HepG2 (cell line): ENCODE results near the gene TDRD9. TPM values are rescaled to one million over a fixed set of nuclear protein-coding genes. Genes with fewer than 3 reads are reported as not detected.

Experiments
- DR1 ChIP-seq: sonication (generic); formaldehyde crosslinking; IDR thresholded peaks from 2 replicates; pipeline ENCODE4 v1.8.0; 2021; ENCODE audit warnings: mild to moderate bottlenecking, missing genetic modification reagents, inconsistent platforms
- E2F2 ChIP-seq: sonication (generic); formaldehyde crosslinking; IDR thresholded peaks from 2 replicates; pipeline ENCODE4 v1.4.0; 2020; ENCODE audit warnings: missing genetic modification reagents, borderline replicate concordance
- HIVEP1 ChIP-seq: sonication (generic); formaldehyde crosslinking; IDR thresholded peaks from 2 replicates; pipeline ENCODE4 v1.4.0; 2020; ENCODE audit warnings: mild to moderate bottlenecking, missing genetic modification reagents
- HOXA7 ChIP-seq: sonication (generic); formaldehyde crosslinking; IDR thresholded peaks from 2 replicates; pipeline ENCODE4 v1.8.1; 2022; ENCODE audit warnings: mild to moderate bottlenecking, missing genetic modification reagents, moderate library complexity
- KDM3A ChIP-seq: IDR thresholded peaks from 2 replicates; pipeline ENCODE4 v1.6.1; 2018; ENCODE audit warnings: low read depth, missing compliant biosample characterization
- KIAA2018 ChIP-seq: sonication (generic); formaldehyde crosslinking; IDR thresholded peaks from 2 replicates; pipeline ENCODE4 v1.5.0; 2020; ENCODE audit warnings: mild to moderate bottlenecking, missing genetic modification reagents, borderline replicate concordance
- MYPOP ChIP-seq: sonication (generic); formaldehyde crosslinking; IDR thresholded peaks from 2 replicates; pipeline ENCODE4 v1.8.1; 2023; ENCODE audit warnings: mild to moderate bottlenecking, moderate library complexity, missing genetic modification reagents
- NR2C2 ChIP-seq: sonication (generic); formaldehyde crosslinking; IDR thresholded peaks from 2 replicates; pipeline ENCODE4 v1.4.0; 2020; ENCODE audit warnings: missing genetic modification reagents, mild to moderate bottlenecking, moderate library complexity, borderline replicate concordance
- POLR2AphosphoS2 ChIP-seq: IDR thresholded peaks from 2 replicates; pipeline ENCODE4 v1.6.1; 2011; ENCODE audit warnings: low read depth, low read length, improper control_type of control experiment
- SATB2 ChIP-seq: sonication (generic); formaldehyde crosslinking; IDR thresholded peaks from 2 replicates; pipeline ENCODE4 v1.5.0; 2020; ENCODE audit warnings: missing genetic modification reagents
- SNRNP70 ChIP-seq: fragments of 200-400 bp; formaldehyde crosslinking; IDR thresholded peaks from 2 replicates; pipeline ENCODE4 v1.6.1; 2017; ENCODE audit warnings: mild to moderate bottlenecking, low read depth, low read length, moderate library complexity
- ZBTB4 ChIP-seq: sonication (generic); formaldehyde crosslinking; IDR thresholded peaks from 2 replicates; pipeline ENCODE4 v1.4.0; 2020; ENCODE audit warnings: missing genetic modification reagents, mild to moderate bottlenecking, borderline replicate concordance
- ZFP37 ChIP-seq: sonication (generic); formaldehyde crosslinking; IDR thresholded peaks from 2 replicates; pipeline ENCODE4 v1.4.0; 2020; ENCODE audit warnings: missing genetic modification reagents, borderline replicate concordance
- ZNF768 ChIP-seq: sonication (generic); formaldehyde crosslinking; IDR thresholded peaks from 2 replicates; pipeline ENCODE4 v1.4.0; 2020; ENCODE audit warnings: missing genetic modification reagents
- polyA plus RNA-seq, 8 experiments: library from polyadenylated mRNA; depleted of rRNA in 3 of 8; stranded (reverse) in 7 of 8; unstranded in 1 of 8; fragments of >200 nt; fragmentation: Illumina TruSeq in 4 of 8; extraction: Trizol in 4 of 8; gene quantifications; 2 replicates each; pipeline versions ENCODE4 v1.2.1 to v1.2.3, GENCODE V29; 2011 to 2016; ENCODE audit warnings: low read depth in 4 of 8, missing spikeins in 1 of 8, mixed read lengths in 1 of 8; ENCODE audit not compliant: insufficient read depth in 1 of 8
- total RNA-seq, 5 experiments: library from RNA; depleted of rRNA; stranded (reverse); fragments of >200 nt; fragmentation: Illumina TruSeq; extraction: Trizol; gene quantifications; 2 replicates each; pipeline ENCODE4 v1.2.3, GENCODE V29; 2016; ENCODE audit warnings: low read depth in 1 of 5

The TDRD9 gene
- total and polyA plus RNA-seq, 2 of the 13 experiments (the other 11 are each of a cell fraction or from before 2014, with no cell fraction given), result not detected

- TF ChIP-seq KIAA2018 (no peak), ZNF768 (peak; percentile 72; the same call in 1 of the 2 replicates), NR2C2 (no peak), HIVEP1 (CRISPR knock-in tag) (peak; percentile 84), KDM3A (CRISPR knock-in tag) (no peak), HOXA7 (no peak), MYPOP (CRISPR knock-in tag) (0 out of 2 replicates have a peak, but pooled peaks have one; percentile 45), SNRNP70 (no peak), E2F2 (CRISPR knock-in tag) (0 out of 2 replicates have a peak, but pooled peaks have one; percentile 39), ZBTB4 (CRISPR knock-in tag) (no peak), DR1 (CRISPR knock-in tag) (0 out of 2 replicates have a peak, but pooled peaks have one; percentile 24), SATB2 (0 out of 2 replicates have a peak, but pooled peaks have one; percentile 32), POLR2AphosphoS2 (no peak), ZFP37 (peak; percentile 82)
Measured at GRCh38 chr14:103889313-103890051, 38.8 kb upstream of the TDRD9 start (continued).
